PFSK-1 (cell line): ENCODE results near the gene MAOB.

Experiments
- FOXP2 ChIP-seq: optimal IDR thresholded peaks from 2 replicates; pipeline ENCODE3; 2011; ENCODE audit warnings: borderline replicate concordance, control low read depth, inconsistent platforms; ENCODE audit not compliant: insufficient read depth; ENCODE audit errors: extremely low read length, extremely low read depth
- POLR2AphosphoS5 ChIP-seq: IDR thresholded peaks from 2 replicates; pipeline ENCODE4 v1.6.1; 2012; ENCODE audit warnings: low read depth, mild to moderate bottlenecking, control low read depth, low read length, moderate library complexity
- TAF1 ChIP-seq: IDR thresholded peaks from 2 replicates; pipeline ENCODE4 v1.6.1; 2012; ENCODE audit warnings: low read length, control low read depth, borderline replicate concordance; ENCODE audit not compliant: insufficient read depth
- TF ChIP-seq, protein P1 (sequence below), 2 experiments: IDR thresholded peaks; 2 replicates each; pipeline versions ENCODE4 v1.6.1 to v1.8.0; 2011 to 2012; ENCODE audit warnings: low read depth in 2 of 2, low read length in 2 of 2, control low read depth in 1 of 2, inconsistent platforms in 1 of 2, mild to moderate bottlenecking in 1 of 2, moderate library complexity in 1 of 2; ENCODE audit not compliant: insufficient read depth in 1 of 2

DNA sequence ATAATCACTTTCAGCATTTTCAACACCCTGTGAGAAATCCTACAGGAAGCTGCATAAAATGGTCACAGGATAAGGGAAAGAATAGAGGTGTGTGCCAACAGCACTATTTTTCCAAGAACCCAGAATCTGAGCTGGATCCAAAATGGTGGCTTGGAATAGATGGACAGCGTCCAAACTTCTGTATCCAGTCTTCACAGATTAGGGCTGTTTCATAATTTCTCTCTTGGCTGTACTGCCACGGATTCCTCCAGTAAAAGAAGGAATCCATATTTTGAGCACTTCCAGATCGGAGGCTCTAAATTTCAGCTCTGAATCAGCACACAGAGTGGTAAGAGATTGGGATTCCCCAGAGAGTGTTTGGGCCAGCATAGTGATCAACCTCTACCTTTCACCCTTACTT, 12.2 kb downstream of the MAOB start:
- TF ChIP-seq, protein P1, sequence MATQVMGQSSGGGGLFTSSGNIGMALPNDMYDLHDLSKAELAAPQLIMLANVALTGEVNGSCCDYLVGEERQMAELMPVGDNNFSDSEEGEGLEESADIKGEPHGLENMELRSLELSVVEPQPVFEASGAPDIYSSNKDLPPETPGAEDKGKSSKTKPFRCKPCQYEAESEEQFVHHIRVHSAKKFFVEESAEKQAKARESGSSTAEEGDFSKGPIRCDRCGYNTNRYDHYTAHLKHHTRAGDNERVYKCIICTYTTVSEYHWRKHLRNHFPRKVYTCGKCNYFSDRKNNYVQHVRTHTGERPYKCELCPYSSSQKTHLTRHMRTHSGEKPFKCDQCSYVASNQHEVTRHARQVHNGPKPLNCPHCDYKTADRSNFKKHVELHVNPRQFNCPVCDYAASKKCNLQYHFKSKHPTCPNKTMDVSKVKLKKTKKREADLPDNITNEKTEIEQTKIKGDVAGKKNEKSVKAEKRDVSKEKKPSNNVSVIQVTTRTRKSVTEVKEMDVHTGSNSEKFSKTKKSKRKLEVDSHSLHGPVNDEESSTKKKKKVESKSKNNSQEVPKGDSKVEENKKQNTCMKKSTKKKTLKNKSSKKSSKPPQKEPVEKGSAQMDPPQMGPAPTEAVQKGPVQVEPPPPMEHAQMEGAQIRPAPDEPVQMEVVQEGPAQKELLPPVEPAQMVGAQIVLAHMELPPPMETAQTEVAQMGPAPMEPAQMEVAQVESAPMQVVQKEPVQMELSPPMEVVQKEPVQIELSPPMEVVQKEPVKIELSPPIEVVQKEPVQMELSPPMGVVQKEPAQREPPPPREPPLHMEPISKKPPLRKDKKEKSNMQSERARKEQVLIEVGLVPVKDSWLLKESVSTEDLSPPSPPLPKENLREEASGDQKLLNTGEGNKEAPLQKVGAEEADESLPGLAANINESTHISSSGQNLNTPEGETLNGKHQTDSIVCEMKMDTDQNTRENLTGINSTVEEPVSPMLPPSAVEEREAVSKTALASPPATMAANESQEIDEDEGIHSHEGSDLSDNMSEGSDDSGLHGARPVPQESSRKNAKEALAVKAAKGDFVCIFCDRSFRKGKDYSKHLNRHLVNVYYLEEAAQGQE (IDR thresholded peaks at IDR 0.05; ENCODE audit: insufficient read depth in 1 of 2, low read depth in 2 of 2, low read length in 2 of 2), result no peak
- TF ChIP-seq POLR2AphosphoS5 (no peak), TAF1 (no peak), FOXP2 (no peak)
